ENCODE measurements around the gene IPO4.
A peak's percentile ranks its signal among the peaks of the same experiment; 100 is the strongest.

IPO4 gene

GRCh38 chr14:24159777-24160498, 28.7 kb downstream of the IPO4 start:
- H3K9me3 Mint-ChIP-seq = no peaks in the 10 kb centered on the region
- peaks cover 2% of the 10 kb centered on the region for H3K27me3 Mint-ChIP-seq
- peaks cover 64% of the 10 kb centered on the region for H3K36me3 Mint-ChIP-seq (ENCODE audit: low read depth)
- DNase-seq = no peak
- peak overlapping the region; percentile 100 for H3K27ac Mint-ChIP-seq
- peaks cover 43% of the 10 kb centered on the region for H3K4me1 Mint-ChIP-seq
- no peak overlapping the region for H3K4me3 Mint-ChIP-seq
- no peak for ATAC-seq

GRCh38 chr14:24157331-24157730, 31.3 kb downstream of the IPO4 start:
- ATAC-seq (no peak), DNase-seq (no peak)
- no peaks in the 10 kb centered on the region for H3K9me3 Mint-ChIP-seq
- H3K4me3 Mint-ChIP-seq = no peak overlapping the region
- H3K27me3 Mint-ChIP-seq = peaks cover 2% of the 10 kb centered on the region
- peaks cover 20% of the 10 kb centered on the region for H3K4me1 Mint-ChIP-seq
- no peak overlapping the region for H3K27ac Mint-ChIP-seq
- H3K36me3 Mint-ChIP-seq (ENCODE audit: low read depth) = peaks cover 48% of the 10 kb centered on the region

- no peak for ATAC-seq
- peaks cover 47% of the 10 kb centered on the region for H3K36me3 Mint-ChIP-seq (ENCODE audit: low read depth)
- H3K27me3 Mint-ChIP-seq = peaks cover 2% of the 10 kb centered on the region
- no peaks in the 10 kb centered on the region for H3K9me3 Mint-ChIP-seq
- peak overlapping the region; percentile 69 for H3K27ac Mint-ChIP-seq
- no peak for DNase-seq
- no peak overlapping the region for H3K4me3 Mint-ChIP-seq
- peaks cover 15% of the 10 kb centered on the region for H3K4me1 Mint-ChIP-seq
These were observed 31.8 kb downstream of the IPO4 start for GRCh38 chr14:24156840-24157239.

GRCh38 chr14:24155100-24155499, 33.5 kb downstream of the IPO4 start:
- H3K27me3 Mint-ChIP-seq = no peaks in the 10 kb centered on the region
- no peak overlapping the region for H3K27ac Mint-ChIP-seq
- peaks cover 5% of the 10 kb centered on the region for H3K4me1 Mint-ChIP-seq
- ATAC-seq (no peak), DNase-seq (no peak)
- H3K36me3 Mint-ChIP-seq (ENCODE audit: low read depth) = peaks cover 45% of the 10 kb centered on the region
- no peak overlapping the region for H3K4me3 Mint-ChIP-seq
- H3K9me3 Mint-ChIP-seq = no peaks in the 10 kb centered on the region

GRCh38 chr14:24151404-24152080, 37.1 kb downstream of the IPO4 start:
- H3K27me3 Mint-ChIP-seq = no peaks in the 10 kb centered on the region
- ATAC-seq (no peak), DNase-seq (no peak)
- no peak overlapping the region for H3K27ac Mint-ChIP-seq
- H3K36me3 Mint-ChIP-seq (ENCODE audit: low read depth) = peaks cover 41% of the 10 kb centered on the region
- H3K4me1 Mint-ChIP-seq = peaks cover 23% of the 10 kb centered on the region
- H3K4me3 Mint-ChIP-seq = no peak overlapping the region
- no peaks in the 10 kb centered on the region for H3K9me3 Mint-ChIP-seq

- H3K9me3 Mint-ChIP-seq = no peaks in the 10 kb centered on the region
- H3K36me3 Mint-ChIP-seq (ENCODE audit: low read depth) = peaks cover 42% of the 10 kb centered on the region
- no peak overlapping the region for H3K27ac Mint-ChIP-seq
- no peak for DNase-seq
- H3K4me1 Mint-ChIP-seq = peaks cover 25% of the 10 kb centered on the region
- no peaks in the 10 kb centered on the region for H3K27me3 Mint-ChIP-seq
- H3K4me3 Mint-ChIP-seq = no peak overlapping the region
- no peak for ATAC-seq
These were observed 37.6 kb downstream of the IPO4 start for GRCh38 chr14:24150993-24151392.

GRCh38 chr14:24150567-24150966, 38.0 kb downstream of the IPO4 start:
- H3K4me3 Mint-ChIP-seq = no peak overlapping the region

GRCh38 chr14:24150061-24150460, 38.6 kb downstream of the IPO4 start:
- H3K27me3 Mint-ChIP-seq = no peaks in the 10 kb centered on the region
- no peak overlapping the region for H3K27ac Mint-ChIP-seq
- H3K4me1 Mint-ChIP-seq = peaks cover 34% of the 10 kb centered on the region
- H3K36me3 Mint-ChIP-seq (ENCODE audit: low read depth) = peaks cover 43% of the 10 kb centered on the region
- no peaks in the 10 kb centered on the region for H3K9me3 Mint-ChIP-seq
- ATAC-seq = no peak
- H3K4me3 Mint-ChIP-seq = no peak overlapping the region
- DNase-seq = no peak

More at GRCh38 chr14:24150567-24150966, 38.0 kb downstream of the IPO4 start:
- Mint-ChIP-seq H3K27ac (no peak overlapping the region), H3K4me1 (peaks cover 29% of the 10 kb centered on the region), H3K36me3 (ENCODE audit: low read depth) (peaks cover 43% of the 10 kb centered on the region), H3K27me3 (no peaks in the 10 kb centered on the region), H3K9me3 (no peaks in the 10 kb centered on the region)
- no peak for ATAC-seq
- DNase-seq = no peak

GRCh38 chr14:24149302-24149969, 39.2 kb downstream of the IPO4 start:
- Mint-ChIP-seq H3K27me3 (no peaks in the 10 kb centered on the region), H3K9me3 (no peaks in the 10 kb centered on the region), H3K4me3 (peak overlapping the region; percentile 95), H3K27ac (peak overlapping the region; percentile 35), H3K4me1 (peaks cover 41% of the 10 kb centered on the region), H3K36me3 (ENCODE audit: low read depth) (peaks cover 47% of the 10 kb centered on the region)
- DNase-seq = no peak
- ATAC-seq = no peak

GRCh38 chr14:24147761-24148428, 40.7 kb downstream of the IPO4 start:
- no peaks in the 10 kb centered on the region for H3K9me3 Mint-ChIP-seq
- peak overlapping the region; percentile 95 for H3K4me3 Mint-ChIP-seq
- peaks cover 55% of the 10 kb centered on the region for H3K4me1 Mint-ChIP-seq
- H3K27ac Mint-ChIP-seq = peak overlapping the region; percentile 85
- DNase-seq = no peak
- no peak for ATAC-seq
- peaks cover 58% of the 10 kb centered on the region for H3K36me3 Mint-ChIP-seq (ENCODE audit: low read depth)
- no peaks in the 10 kb centered on the region for H3K27me3 Mint-ChIP-seq

GRCh38 chr14:24146978-24147760, 41.4 kb downstream of the IPO4 start, which contains the start of gene RNF31:
Gene RNF31 (plus strand): TSS chr14:24147498. CDS start chr14:24147699, 201 bp downstream.
- peak within 1 kb of the TSS; percentile 99 for H3K27ac Mint-ChIP-seq
- H3K4me1 Mint-ChIP-seq = peaks cover 59% of the 10 kb centered on the region
- no peaks in the 10 kb centered on the region for H3K27me3 Mint-ChIP-seq
- peak; percentile 99 for DNase-seq
- no peaks in the 10 kb centered on the region for H3K9me3 Mint-ChIP-seq
- peaks cover 61% of the 10 kb centered on the region for H3K36me3 Mint-ChIP-seq (ENCODE audit: low read depth)
- ATAC-seq = peak; percentile 87
- peak within 1 kb of the TSS; percentile 95 for H3K4me3 Mint-ChIP-seq

GRCh38 chr14:24146453-24146977, 42.1 kb downstream of the IPO4 start, which contains the start of gene PSME2:
Gene PSME2 (minus strand): TSS chr14:24146610. CDS start chr14:24146581, 29 bp downstream.
- peaks cover under 1% of the 10 kb centered on the region for H3K27me3 Mint-ChIP-seq
- H3K4me3 Mint-ChIP-seq = peak within 1 kb of the TSS; percentile 95
- H3K9me3 Mint-ChIP-seq = no peaks in the 10 kb centered on the region
- H3K4me1 Mint-ChIP-seq = peaks cover 65% of the 10 kb centered on the region
- ATAC-seq = peak; percentile 81
- peak within 1 kb of the TSS; percentile 99 for H3K27ac Mint-ChIP-seq
- H3K36me3 Mint-ChIP-seq (ENCODE audit: low read depth) = peaks cover 61% of the 10 kb centered on the region
- peak; percentile 95 for DNase-seq

GRCh38 chr14:24145690-24146452, 42.7 kb downstream of the IPO4 start:
- H3K4me1 Mint-ChIP-seq = peaks cover 68% of the 10 kb centered on the region
- no peaks in the 10 kb centered on the region for H3K9me3 Mint-ChIP-seq
- DNase-seq (no peak), ATAC-seq (no peak)
- peak overlapping the region; percentile 95 for H3K4me3 Mint-ChIP-seq
- peaks cover 2% of the 10 kb centered on the region for H3K27me3 Mint-ChIP-seq
- H3K36me3 Mint-ChIP-seq (ENCODE audit: low read depth) = peaks cover 60% of the 10 kb centered on the region
- H3K27ac Mint-ChIP-seq = peak overlapping the region; percentile 99
